ENCODE data around the gene NLRP10. TPM values are rescaled to one million over a fixed set of nuclear protein-coding genes. Genes with fewer than 3 reads are reported as not detected.

NLRP10 gene
- total RNA-seq, 1 experiment from 2014 or later = not detected

DNA sequence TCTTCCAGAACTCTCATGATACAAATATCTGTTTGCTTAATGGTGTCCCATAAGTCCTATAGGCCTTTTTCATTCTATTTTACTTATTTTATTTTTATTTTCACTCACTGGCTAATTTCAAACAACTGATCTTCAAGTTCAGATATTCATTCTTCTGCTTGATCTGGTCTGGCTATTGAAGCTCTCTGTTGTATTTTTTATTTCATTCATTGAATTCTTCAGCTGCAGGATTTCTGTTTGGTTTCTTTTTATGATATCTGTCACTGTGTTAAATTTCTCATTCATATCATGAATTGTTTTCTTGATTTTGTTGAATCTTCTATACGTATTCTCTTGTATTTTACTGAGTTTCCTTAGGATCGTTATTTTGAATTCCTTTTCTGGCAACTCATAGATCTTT, 21.1 kb downstream of the NLRP10 start:
- H3K79me1 ChIP-seq (ENCODE audit: insufficient read depth, low read depth, low read length, poor library complexity, severe bottlenecking) = no peaks in the 10 kb centered on the region
- no peak overlapping the region for H3K18ac ChIP-seq (ENCODE audit: insufficient read length, low read depth, low read length)
- H3T11ph ChIP-seq (ENCODE audit: low read length) = no peak overlapping the region
- H3K27ac ChIP-seq (ENCODE audit: insufficient read length, low read depth, low read length) = no peak overlapping the region
- Mint-ChIP-seq H3K27me3 (ENCODE audit: low read depth) (peaks cover 14% of the 10 kb centered on the region), H3K27ac (no peak overlapping the region), H3K4me1 (no peaks in the 10 kb centered on the region), H3K36me3 (ENCODE audit: insufficient read depth in 1 of 3, low read depth in 3 of 3) (peaks cover 0 to 7% (median 0%) of the 10 kb centered on the region in 3 experiments; a peak in 1 of 7 replicates), H3K4me3 (no peak overlapping the region), H3K9me3 (peaks cover 13 to 15% of the 10 kb centered on the region in 2 experiments)
- no peaks in the 10 kb centered on the region for H3K4me1 ChIP-seq (ENCODE audit: insufficient read depth, low read length)
- no peak overlapping the region for H3K4me2 ChIP-seq (ENCODE audit: insufficient read depth, insufficient read length, low read length)
- no peak overlapping the region for H2BK120ac ChIP-seq (ENCODE audit: low read depth, low read length, poor library complexity, severe bottlenecking)
- H2AK5ac ChIP-seq (ENCODE audit: insufficient read length, low read length) = no peak overlapping the region
- no peaks in the 10 kb centered on the region for H3K23me2 ChIP-seq (ENCODE audit: insufficient read length, low read depth, low read length, poor library complexity, severe bottlenecking)
- TF ChIP-seq, protein P1, sequence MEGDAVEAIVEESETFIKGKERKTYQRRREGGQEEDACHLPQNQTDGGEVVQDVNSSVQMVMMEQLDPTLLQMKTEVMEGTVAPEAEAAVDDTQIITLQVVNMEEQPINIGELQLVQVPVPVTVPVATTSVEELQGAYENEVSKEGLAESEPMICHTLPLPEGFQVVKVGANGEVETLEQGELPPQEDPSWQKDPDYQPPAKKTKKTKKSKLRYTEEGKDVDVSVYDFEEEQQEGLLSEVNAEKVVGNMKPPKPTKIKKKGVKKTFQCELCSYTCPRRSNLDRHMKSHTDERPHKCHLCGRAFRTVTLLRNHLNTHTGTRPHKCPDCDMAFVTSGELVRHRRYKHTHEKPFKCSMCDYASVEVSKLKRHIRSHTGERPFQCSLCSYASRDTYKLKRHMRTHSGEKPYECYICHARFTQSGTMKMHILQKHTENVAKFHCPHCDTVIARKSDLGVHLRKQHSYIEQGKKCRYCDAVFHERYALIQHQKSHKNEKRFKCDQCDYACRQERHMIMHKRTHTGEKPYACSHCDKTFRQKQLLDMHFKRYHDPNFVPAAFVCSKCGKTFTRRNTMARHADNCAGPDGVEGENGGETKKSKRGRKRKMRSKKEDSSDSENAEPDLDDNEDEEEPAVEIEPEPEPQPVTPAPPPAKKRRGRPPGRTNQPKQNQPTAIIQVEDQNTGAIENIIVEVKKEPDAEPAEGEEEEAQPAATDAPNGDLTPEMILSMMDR (conservative IDR thresholded peaks at IDR 0.05) = no peak
- no peak overlapping the region for H3K9ac ChIP-seq (ENCODE audit: extremely low read depth, insufficient read length, low read length)
- no peak for DNase-seq
- no peak overlapping the region for H4K8ac ChIP-seq (replicated peaks; ENCODE audit: insufficient read length, low read depth, low read length)
- H3K14ac ChIP-seq (ENCODE audit: insufficient read depth, low read length) = no peak overlapping the region
- H3K4ac ChIP-seq (ENCODE audit: low read depth, low read length) = no peak overlapping the region
- no peaks in the 10 kb centered on the region for H3K27me3 ChIP-seq (ENCODE audit: insufficient read depth, low read length)
- no peak overlapping the region for H3K23ac ChIP-seq (ENCODE audit: insufficient read length, low read depth, low read length)
- H2BK5ac ChIP-seq (ENCODE audit: insufficient read length, low read length) = no peak overlapping the region
- no peak overlapping the region for H2BK20ac ChIP-seq (ENCODE audit: low read depth, low read length, poor library complexity, severe bottlenecking)
- H2BK12ac ChIP-seq (ENCODE audit: insufficient read length, low read depth, low read length) = no peak overlapping the region
- no peak overlapping the region for H2AFZ ChIP-seq (ENCODE audit: low read length)
- no CpG with 5 or more reads among the region's 2 CpGs for WGBS (ENCODE audit: extremely low coverage, insufficient read length, low lambda C conversion rate)
- H4K91ac ChIP-seq (ENCODE audit: insufficient read length, low read depth, low read length) = no peak overlapping the region
- H3K56ac ChIP-seq (ENCODE audit: insufficient read length, low read depth, low read length) = no peak overlapping the region
- no peaks in the 10 kb centered on the region for H3K9me3 ChIP-seq (ENCODE audit: control insufficient read depth, low read depth, low read length)
- H4K20me1 ChIP-seq (ENCODE audit: control insufficient read depth, insufficient read depth, insufficient read length) = no peaks in the 10 kb centered on the region
- H4K5ac ChIP-seq (ENCODE audit: insufficient read length, low read depth, low read length) = no peak overlapping the region
- no peaks in the 10 kb centered on the region for H3K79me2 ChIP-seq (ENCODE audit: insufficient read depth, low read length)
- no peak overlapping the region for H2BK15ac ChIP-seq (ENCODE audit: low read depth, low read length)
